Keratinocyte (primary cell): ENCODE results near the gene WDR77.

Source experiments
- CTCF ChIP-seq, 3 experiments: IDR thresholded peaks in 1 of 3; conservative IDR thresholded peaks in 1 of 3; optimal IDR thresholded peaks in 1 of 3; 2 replicates in 2 of 3; 3 replicates in 1 of 3; pipeline versions ENCODE3 to v1.5.1; 2011; ENCODE audit warnings: low read length in 3 of 3, mild to moderate bottlenecking in 3 of 3, moderate library complexity in 2 of 3, control low read depth in 1 of 3, inconsistent platforms in 1 of 3; ENCODE audit not compliant: insufficient read depth in 2 of 3; ENCODE audit errors: extremely low read depth in 1 of 3
- EZH2 ChIP-seq: IDR thresholded peaks from one replicate; pipeline ENCODE4 v1.6.1; 2012; ENCODE audit warnings: inconsistent platforms, mild to moderate bottlenecking, low read length, moderate library complexity

GRCh38 chr1:111407301-111407700 is 41.8 kb downstream of the WDR77 start:
- TF ChIP-seq CTCF (optimal IDR thresholded peaks at IDR 0.05 in 1 of 3, IDR thresholded peaks at IDR 0.05 in 1 of 3, conservative IDR thresholded peaks at IDR 0.05 in 1 of 3; ENCODE audit: extremely low read depth in 1 of 3, insufficient read depth in 2 of 3, low read length in 3 of 3) (no peak), EZH2 (no peak)
